Keratinocyte (primary cell): Measurements from ENCODE around the gene CNGA3. TPM values are rescaled to one million over a fixed set of nuclear protein-coding genes. Genes with fewer than 3 reads are reported as not detected.
A peak's percentile ranks its signal among the peaks of the same experiment; 100 is the strongest.

Experiments
- DNase-seq: peaks from one replicate; pipeline ENCODE4 v3.0.0-alpha.2; 2011; ENCODE audit warnings: low read depth, missing footprints, low spot score
- FAIRE-seq: peaks from 2 replicates; lab custom pipeline; 2011; peaks lifted over from hg19 to GRCh38; lab: Jason Lieb, UNC
- H2AFZ ChIP-seq: 2 replicates; pipeline ENCODE4 v1.6.0; 2012; ENCODE audit warnings: low read length, control low read depth, inconsistent platforms; ENCODE audit not compliant: control insufficient read depth
- H3K27ac ChIP-seq: 2 replicates; pipeline ENCODE4 v1.5.1; 2011; ENCODE audit warnings: low read length; ENCODE audit not compliant: control insufficient read depth, insufficient read depth
- H3K27me3 ChIP-seq: 3 replicates; pipeline ENCODE4 v1.6.0; 2011; ENCODE audit warnings: low read length; ENCODE audit not compliant: control insufficient read depth, insufficient read depth; ENCODE audit errors: extremely low read depth
- H3K36me3 ChIP-seq, 2 experiments: 2 replicates in 1 of 2; 3 replicates in 1 of 2; pipeline ENCODE4 v1.5.1; 2011; ENCODE audit warnings: low read length in 2 of 2, mild to moderate bottlenecking in 1 of 2; ENCODE audit not compliant: control insufficient read depth in 2 of 2, insufficient read depth in 2 of 2; ENCODE audit errors: extremely low read depth in 1 of 2
- H3K4me1 ChIP-seq: 3 replicates; pipeline ENCODE4 v1.5.1; 2011; ENCODE audit warnings: low read length; ENCODE audit not compliant: control insufficient read depth, insufficient read depth; ENCODE audit errors: extremely low read depth
- H3K4me2 ChIP-seq: 3 replicates; pipeline ENCODE4 v1.6.0; 2011; ENCODE audit warnings: low read depth, low read length; ENCODE audit not compliant: control insufficient read depth, insufficient read depth; ENCODE audit errors: extremely low read depth
- H3K4me3 ChIP-seq, 3 experiments: fragments of 200-600 bp in 1 of 3; sonication (generic) in 1 of 3; 2 replicates in 2 of 3; 3 replicates in 1 of 3; pipeline ENCODE4 v1.5.1; 2011 to 2016; ENCODE audit warnings: low read length in 3 of 3, mild to moderate bottlenecking in 3 of 3, control low read depth in 2 of 3, inconsistent platforms in 1 of 3, low read depth in 1 of 3, mixed read lengths in 1 of 3, mixed run types in 1 of 3, moderate library complexity in 1 of 3; ENCODE audit not compliant: control insufficient read depth in 2 of 3, insufficient read depth in 2 of 3; ENCODE audit errors: extremely low read depth in 1 of 3
- H3K79me2 ChIP-seq: 2 replicates; pipeline ENCODE4 v1.6.0; 2012; ENCODE audit warnings: low read length; ENCODE audit not compliant: control insufficient read depth, insufficient read depth
- H3K9ac ChIP-seq: 3 replicates; pipeline ENCODE4 v1.6.0; 2011; ENCODE audit warnings: low read length; ENCODE audit not compliant: control insufficient read depth, insufficient read depth; ENCODE audit errors: extremely low read depth
- H3K9me1 ChIP-seq: 3 replicates; pipeline ENCODE4 v1.6.0; 2011; ENCODE audit warnings: low read length; ENCODE audit not compliant: control insufficient read depth, insufficient read depth; ENCODE audit errors: extremely low read depth
- H3K9me3 ChIP-seq: 2 replicates; pipeline ENCODE4 v1.5.1; 2012; ENCODE audit warnings: low read depth, low read length; ENCODE audit not compliant: control insufficient read depth
- H4K20me1 ChIP-seq: 3 replicates; pipeline ENCODE4 v1.6.0; 2011; ENCODE audit warnings: low read length; ENCODE audit not compliant: control insufficient read depth, insufficient read depth; ENCODE audit errors: extremely low read depth
- EZH2 ChIP-seq: IDR thresholded peaks from one replicate; pipeline ENCODE4 v1.6.1; 2012; ENCODE audit warnings: inconsistent platforms, mild to moderate bottlenecking, low read length, moderate library complexity
- dilution Hi-C: fragments of 300-500 bp; cut with MboI; formaldehyde crosslinking; loops from one replicate; pipeline ENCODE4 v1.7.0; 2020; ENCODE audit warnings: low sequenced_read_pairs; ENCODE audit not compliant: extremely low pct_ligation_motif_present
- polyA plus RNA-seq, 5 experiments: library from polyadenylated mRNA; depleted of rRNA in 3 of 5; stranded (reverse) in 3 of 5; stranded (forward) in 1 of 5; unstranded in 1 of 5; fragments of >200 nt; gene quantifications; 1 replicate in 1 of 5; 2 replicates in 3 of 5; 3 replicates in 1 of 5; pipeline versions ENCODE4 v1.2.1 to v1.2.3, GENCODE V29; 2011 to 2012; ENCODE audit warnings: missing spikeins in 2 of 5, low read depth in 1 of 5, low replicate concordance in 1 of 5
- TF ChIP-seq, protein P1 (sequence below), 3 experiments: IDR thresholded peaks in 1 of 3; conservative IDR thresholded peaks in 1 of 3; optimal IDR thresholded peaks in 1 of 3; 2 replicates in 2 of 3; 3 replicates in 1 of 3; pipeline versions ENCODE3 to v1.5.1; 2011; ENCODE audit warnings: low read length in 3 of 3, mild to moderate bottlenecking in 3 of 3, moderate library complexity in 2 of 3, control low read depth in 1 of 3, inconsistent platforms in 1 of 3; ENCODE audit not compliant: insufficient read depth in 2 of 3; ENCODE audit errors: extremely low read depth in 1 of 3

The CNGA3 gene
- polyA plus RNA-seq, 1 donor (not counting 4 experiments of a cell fraction or from before 2014, with no cell fraction given) = 0.01 TPM

DNA sequence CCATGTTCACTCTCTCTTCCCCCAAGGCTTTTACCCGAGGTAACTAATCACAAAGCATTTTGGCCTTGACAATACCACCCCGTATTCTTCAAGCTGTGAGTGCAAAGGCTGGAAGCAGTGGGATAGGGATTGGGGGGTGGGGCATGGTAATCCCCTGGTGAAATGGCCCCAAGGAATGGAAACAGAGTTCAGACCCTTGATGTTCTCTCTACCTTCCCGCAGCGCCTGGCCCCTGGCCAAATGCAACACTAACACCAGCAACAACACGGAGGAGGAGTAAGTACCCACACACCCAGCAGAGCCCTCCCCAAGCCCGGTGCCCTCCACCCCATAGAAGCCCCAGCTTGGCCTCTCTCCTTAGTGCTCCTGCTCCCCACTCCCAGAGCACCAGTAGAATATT, 36.9 kb downstream of the CNGA3 start:
- no peak for FAIRE-seq
- H4K20me1 ChIP-seq = no peaks in the 10 kb centered on the region

DNA sequence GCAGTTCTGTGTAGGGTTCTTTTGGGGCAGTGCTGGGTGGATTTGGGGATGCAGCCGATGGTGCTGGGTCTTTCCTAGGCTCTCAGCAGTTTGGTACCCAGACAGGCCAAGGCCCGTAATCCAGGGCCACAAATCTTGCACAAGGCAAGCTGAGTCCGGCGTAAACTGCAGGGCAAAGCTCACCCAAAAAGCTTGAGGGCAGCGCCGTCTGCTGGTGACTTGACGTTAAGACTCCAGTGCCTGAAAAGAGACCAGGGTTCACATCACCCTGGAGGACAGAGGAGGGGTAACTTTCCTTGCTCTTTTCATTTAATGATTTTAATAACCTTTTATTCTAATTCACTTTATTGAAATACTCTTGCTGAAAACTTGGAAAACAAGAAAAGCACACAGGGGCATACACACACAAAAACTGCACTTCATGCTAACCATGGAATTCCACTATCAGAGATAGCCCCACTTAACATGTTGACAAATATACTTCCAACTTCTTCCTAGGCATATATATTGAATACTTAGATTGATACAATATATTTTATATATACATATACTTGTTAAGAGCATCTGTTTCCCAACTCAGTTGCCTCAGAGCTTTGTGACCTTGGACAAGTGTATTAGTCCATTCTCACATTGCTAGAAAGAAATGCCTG, 38.9 kb downstream of the CNGA3 start:
- TF ChIP-seq, protein P1, sequence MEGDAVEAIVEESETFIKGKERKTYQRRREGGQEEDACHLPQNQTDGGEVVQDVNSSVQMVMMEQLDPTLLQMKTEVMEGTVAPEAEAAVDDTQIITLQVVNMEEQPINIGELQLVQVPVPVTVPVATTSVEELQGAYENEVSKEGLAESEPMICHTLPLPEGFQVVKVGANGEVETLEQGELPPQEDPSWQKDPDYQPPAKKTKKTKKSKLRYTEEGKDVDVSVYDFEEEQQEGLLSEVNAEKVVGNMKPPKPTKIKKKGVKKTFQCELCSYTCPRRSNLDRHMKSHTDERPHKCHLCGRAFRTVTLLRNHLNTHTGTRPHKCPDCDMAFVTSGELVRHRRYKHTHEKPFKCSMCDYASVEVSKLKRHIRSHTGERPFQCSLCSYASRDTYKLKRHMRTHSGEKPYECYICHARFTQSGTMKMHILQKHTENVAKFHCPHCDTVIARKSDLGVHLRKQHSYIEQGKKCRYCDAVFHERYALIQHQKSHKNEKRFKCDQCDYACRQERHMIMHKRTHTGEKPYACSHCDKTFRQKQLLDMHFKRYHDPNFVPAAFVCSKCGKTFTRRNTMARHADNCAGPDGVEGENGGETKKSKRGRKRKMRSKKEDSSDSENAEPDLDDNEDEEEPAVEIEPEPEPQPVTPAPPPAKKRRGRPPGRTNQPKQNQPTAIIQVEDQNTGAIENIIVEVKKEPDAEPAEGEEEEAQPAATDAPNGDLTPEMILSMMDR (optimal IDR thresholded peaks at IDR 0.05 in 1 of 3, IDR thresholded peaks at IDR 0.05 in 1 of 3, conservative IDR thresholded peaks at IDR 0.05 in 1 of 3; ENCODE audit: extremely low read depth in 1 of 3, insufficient read depth in 2 of 3, low read length in 3 of 3) = peak; percentile 97 to 99 (median 98)
- TF ChIP-seq EZH2 = no peak
- H3K9me1 ChIP-seq = no peaks in the 10 kb centered on the region
- H3K4me3 ChIP-seq = no peak overlapping the region
- H3K9me3 ChIP-seq = no peaks in the 10 kb centered on the region
- H3K79me2 ChIP-seq = no peaks in the 10 kb centered on the region
- FAIRE-seq (peak; percentile 56), DNase-seq (peak; percentile 30)
- H3K27ac ChIP-seq = no peak overlapping the region
- no peak overlapping the region for H3K9ac ChIP-seq
- no peaks in the 10 kb centered on the region for H4K20me1 ChIP-seq
- no peak overlapping the region for H3K4me2 ChIP-seq
- H3K36me3 ChIP-seq = no peaks in the 10 kb centered on the region
- H3K27me3 ChIP-seq = peaks cover 22% of the 10 kb centered on the region
- no peaks in the 10 kb centered on the region for H3K4me1 ChIP-seq
- dilution Hi-C loops = no loop called here
- no peak overlapping the region for H2AFZ ChIP-seq

More for the DNA sequence above, 36.9 kb downstream of the CNGA3 start:
- Histone ChIP-seq H2AFZ (no peak overlapping the region), H3K27me3 (peaks cover 31% of the 10 kb centered on the region), H3K36me3 (no peaks in the 10 kb centered on the region), H3K4me2 (no peak overlapping the region), H3K9me1 (no peaks in the 10 kb centered on the region), H3K9me3 (no peaks in the 10 kb centered on the region), H3K9ac (no peak overlapping the region), H3K4me3 (no peak overlapping the region), H3K4me1 (no peaks in the 10 kb centered on the region), H3K27ac (no peak overlapping the region), H3K79me2 (no peaks in the 10 kb centered on the region)
- TF ChIP-seq, protein P1 (optimal IDR thresholded peaks at IDR 0.05 in 1 of 3, IDR thresholded peaks at IDR 0.05 in 1 of 3, conservative IDR thresholded peaks at IDR 0.05 in 1 of 3; ENCODE audit: extremely low read depth in 1 of 3, insufficient read depth in 2 of 3, low read length in 3 of 3) = no peak
- no peak for TF ChIP-seq EZH2
- dilution Hi-C loops = no loop called here
- DNase-seq = no peak
